Measurements from ENCODE around the gene MT1X.
A peak's percentile ranks its signal among the peaks of the same experiment; 100 is the strongest.
"Not testable (repeated sequence)": the region's sequence is repeated elsewhere in the genome, so short reads cannot be mapped to it uniquely, and the experiment has no call there.

The MT1X gene

DNA sequence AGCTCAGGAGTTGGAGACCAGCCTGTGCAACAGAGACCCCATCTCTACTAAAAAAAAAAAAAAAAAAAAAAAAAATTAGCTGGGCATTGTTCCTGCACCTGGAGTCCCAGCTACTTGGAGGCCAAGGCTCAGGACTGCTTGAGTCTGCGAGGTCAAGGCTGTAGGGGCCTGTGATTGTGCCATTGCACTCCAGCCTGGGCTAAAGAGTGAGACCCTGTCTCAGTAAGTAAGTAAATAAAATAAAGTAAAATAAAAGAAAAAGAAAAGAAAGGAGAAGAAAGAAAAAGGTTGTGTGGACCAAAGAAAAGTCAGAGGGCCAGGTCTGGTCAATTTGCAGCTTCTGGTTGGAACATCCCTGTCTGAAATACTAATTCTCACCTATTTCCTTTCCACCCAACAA lies 18.4 kb downstream of the MT1X start:
- no peak overlapping the region for H3K4me3 ChIP-seq (ENCODE audit: low read depth, low read length)
- no peak for DNase-seq (ENCODE audit: low read depth)

GRCh38 chr16:56701534-56701933 lies 19.3 kb downstream of the MT1X start:
- no peak overlapping the region for H3K4me3 ChIP-seq (ENCODE audit: low read depth, low read length)
- DNase-seq (ENCODE audit: low read depth) = no peak

- no peak overlapping the region for H3K4me3 ChIP-seq (ENCODE audit: low read depth, low read length)
- no peak for DNase-seq (ENCODE audit: low read depth)
These were observed 20.6 kb downstream of the MT1X start for GRCh38 chr16:56702836-56703235.

DNA sequence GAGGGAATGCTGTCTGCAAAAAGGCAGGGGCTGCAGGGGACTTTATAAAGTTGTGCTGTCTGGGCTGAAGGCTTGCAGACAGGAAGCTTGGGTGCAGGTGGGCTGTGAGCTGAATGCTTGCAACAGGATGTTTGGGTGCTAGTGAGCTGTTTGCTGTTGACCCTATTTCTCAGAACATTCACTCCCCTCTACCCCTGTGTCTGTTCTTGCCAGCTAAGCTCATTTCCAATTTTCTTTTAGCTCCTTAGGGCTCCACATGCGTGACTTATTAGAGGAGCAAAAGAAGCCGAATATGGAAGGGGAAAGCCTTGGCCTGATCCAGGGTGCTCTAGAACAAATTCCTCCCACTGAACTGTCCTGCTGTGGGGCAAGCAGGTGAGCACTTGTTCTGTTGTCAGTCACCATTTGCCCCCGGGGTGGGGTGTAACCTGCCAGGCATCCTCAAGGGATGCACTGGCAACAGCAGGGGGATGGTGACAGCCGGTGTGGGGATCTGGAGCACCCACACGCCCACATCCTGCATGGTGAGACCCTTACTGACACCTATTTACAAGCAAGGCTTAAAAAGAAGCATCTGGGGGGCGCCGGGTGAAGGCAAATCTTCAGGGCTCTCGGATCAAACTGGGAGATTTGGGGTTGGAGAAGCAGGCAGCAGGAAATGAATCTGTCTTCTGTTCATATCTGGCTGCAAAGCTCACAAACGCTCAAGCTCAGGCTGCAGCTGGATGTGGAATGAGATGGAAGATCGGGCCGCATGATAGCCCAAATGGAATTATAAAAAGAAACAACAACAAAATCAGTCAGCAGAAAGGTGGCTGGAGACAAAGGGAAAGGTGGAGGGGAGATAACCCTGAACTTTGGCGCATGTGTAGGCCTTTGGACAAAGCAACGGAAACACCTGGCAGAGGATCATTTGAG lies 26.5 kb downstream of the MT1X start:
- H3K4me3 ChIP-seq (ENCODE audit: low read depth, low read length) = no peak overlapping the region
- DNase-seq (ENCODE audit: low read depth) = no peak

- H3K4me3 ChIP-seq (ENCODE audit: low read depth, low read length) = no peak overlapping the region
- no peak for DNase-seq (ENCODE audit: low read depth)
These were observed 27.3 kb downstream of the MT1X start for GRCh38 chr16:56709443-56710040.

- no peak overlapping the region for H3K4me3 ChIP-seq (ENCODE audit: low read depth, low read length)
- no peak for DNase-seq (ENCODE audit: low read depth)
These were observed 28.0 kb downstream of the MT1X start for GRCh38 chr16:56710181-56710737.

GRCh38 chr16:56711862-56712261 lies 29.6 kb downstream of the MT1X start:
- DNase-seq (ENCODE audit: low read depth) = no peak
- H3K4me3 ChIP-seq (ENCODE audit: low read depth, low read length) = no peak overlapping the region

DNA sequence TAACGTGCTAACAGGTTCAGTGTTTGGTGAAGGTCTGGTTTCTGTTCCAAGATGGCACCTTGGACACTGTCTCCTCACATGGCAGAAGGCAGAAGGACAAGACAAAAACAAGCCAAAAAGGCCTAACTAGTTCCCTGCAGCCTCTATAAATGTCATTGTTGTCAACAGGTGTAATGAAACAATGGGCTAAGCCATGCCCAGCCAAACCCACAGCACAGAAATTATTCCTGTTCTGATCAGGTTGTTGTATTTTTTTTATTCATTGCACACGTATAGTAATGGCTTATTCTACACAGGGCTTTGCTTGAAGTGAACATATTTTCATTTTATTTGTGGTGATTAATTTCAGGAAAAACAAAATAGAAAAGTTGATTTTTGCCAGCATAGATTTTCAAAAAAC lies 31.5 kb downstream of the MT1X start:
- DNase-seq (ENCODE audit: low read depth) = no peak
- H3K4me3 ChIP-seq (ENCODE audit: low read depth, low read length) = no peak overlapping the region

GRCh38 chr16:56715126-56715525 lies 32.9 kb downstream of the MT1X start:
- no peak overlapping the region for H3K4me3 ChIP-seq (ENCODE audit: low read depth, low read length)
- no peak for DNase-seq (ENCODE audit: low read depth)

DNA sequence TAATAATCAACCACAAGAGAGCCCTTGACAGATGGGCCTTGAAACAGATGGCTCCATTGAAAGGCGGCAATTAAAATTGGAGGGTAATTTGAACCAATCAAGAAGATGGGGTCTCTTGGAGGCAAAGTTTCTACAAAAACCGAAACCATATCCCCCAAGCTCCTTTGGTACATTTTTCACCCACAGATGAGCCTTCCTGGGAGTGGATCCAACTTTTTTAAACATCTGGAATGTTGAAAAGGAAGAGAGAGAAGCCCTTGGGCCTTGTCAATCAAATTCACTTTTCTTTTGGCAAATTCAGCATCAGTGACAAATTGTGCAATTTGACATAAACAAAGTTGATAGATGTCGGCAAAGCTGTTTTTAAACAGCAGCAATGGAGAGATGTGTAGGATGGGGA lies 34.5 kb downstream of the MT1X start:
- no peak overlapping the region for H3K4me3 ChIP-seq (ENCODE audit: low read depth, low read length)

DNA sequence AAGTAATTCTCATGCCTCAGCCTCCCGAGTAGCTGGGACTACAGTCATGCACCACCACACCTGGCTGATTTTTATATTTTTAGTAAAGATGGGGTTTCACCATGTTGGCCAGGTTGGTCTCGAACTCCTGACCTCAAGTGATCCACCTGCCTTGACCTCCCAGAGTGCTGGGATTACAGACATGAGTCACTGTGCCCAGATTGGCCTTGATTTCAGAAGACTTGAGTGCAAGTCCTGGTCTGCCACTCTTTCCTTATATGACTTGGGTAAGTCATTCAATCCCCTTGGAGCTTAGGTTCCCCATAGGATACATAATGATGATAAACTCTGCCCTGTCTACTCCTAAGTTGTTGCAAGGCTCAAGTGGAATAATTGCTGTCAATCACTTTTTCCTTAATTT lies 35.3 kb downstream of the MT1X start:
- not testable (repeated sequence) for H3K4me3 ChIP-seq (ENCODE audit: low read depth, low read length); DNase-seq (ENCODE audit: low read depth)

More for the DNA sequence above, 34.5 kb downstream of the MT1X start:
- DNase-seq (ENCODE audit: low read depth) = no peak

DNA sequence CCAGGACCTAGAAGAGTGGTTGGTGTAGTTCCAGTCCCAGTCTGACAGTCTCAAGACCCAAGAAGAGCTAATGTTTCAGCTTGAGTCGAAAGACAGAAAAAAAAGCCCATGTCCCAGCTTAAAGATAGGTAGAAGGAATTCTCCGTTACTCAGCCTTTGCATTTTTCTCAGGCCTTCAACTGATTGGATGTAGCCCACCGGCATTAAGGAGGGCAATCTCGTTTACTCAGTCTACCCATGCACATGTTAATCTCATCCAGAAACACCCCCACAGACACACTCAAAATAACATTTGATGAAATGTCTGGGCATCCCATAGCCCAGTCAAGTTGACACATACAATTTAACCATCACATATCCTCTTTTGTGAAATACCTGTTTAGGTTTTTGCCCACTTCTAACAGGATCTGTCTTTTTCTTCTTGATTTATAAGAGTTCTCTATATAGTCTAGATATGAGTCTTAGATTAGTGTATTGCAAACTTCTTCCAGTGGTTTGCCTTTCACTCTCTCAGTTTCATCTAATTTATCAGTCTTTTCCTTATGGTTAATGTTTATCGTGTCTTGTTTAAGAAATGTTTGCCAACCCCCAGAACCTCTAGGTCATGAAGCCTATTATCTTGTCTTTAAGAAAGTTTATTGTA lies 40.1 kb downstream of the MT1X start:
- DNase-seq (ENCODE audit: low read depth) = no peak
- H3K4me3 ChIP-seq (ENCODE audit: low read depth, low read length) = no peak overlapping the region

- no peak for DNase-seq (ENCODE audit: low read depth)
- H3K4me3 ChIP-seq (ENCODE audit: low read depth, low read length) = no peak overlapping the region
These were observed 41.9 kb downstream of the MT1X start for GRCh38 chr16:56724191-56724590.

GRCh38 chr16:56726283-56726682 lies 44.0 kb downstream of the MT1X start:
- no peak for DNase-seq (ENCODE audit: low read depth)
- no peak overlapping the region for H3K4me3 ChIP-seq (ENCODE audit: low read depth, low read length)

GRCh38 chr16:56726926-56727325 lies 44.7 kb downstream of the MT1X start:
- H3K4me3 ChIP-seq (ENCODE audit: low read depth, low read length) = no peak overlapping the region
- no peak for DNase-seq (ENCODE audit: low read depth)

- no peak for DNase-seq (ENCODE audit: low read depth)
- H3K4me3 ChIP-seq (ENCODE audit: low read depth, low read length) = no peak overlapping the region
These were observed 45.8 kb downstream of the MT1X start for GRCh38 chr16:56728027-56728426.

- DNase-seq (ENCODE audit: low read depth) = no peak
- H3K4me3 ChIP-seq (ENCODE audit: low read depth, low read length) = peak overlapping the region; percentile 83
These were observed 46.9 kb downstream of the MT1X start for GRCh38 chr16:56728980-56729734.

GRCh38 chr16:56729735-56730662 lies 47.7 kb downstream of the MT1X start, which contains the start of gene NUP93:
Gene NUP93, plus strand, starts transcription at chr16:56730129. Its CDS starts 18,119 bp downstream, at chr16:56748248.
- DNase-seq (ENCODE audit: low read depth) = peak; percentile 74
- H3K4me3 ChIP-seq (ENCODE audit: low read depth, low read length) = peak within 1 kb of the TSS; percentile 83

Measured in skeletal muscle cell (primary cell).